Vagina (tissue), 2 donors: Measurements from ENCODE around the gene CMIP.

Experiments
- CTCF ChIP-seq, 3 experiments: fragments of 450-650 bp in 2 of 3; fragments of 200-600 bp in 1 of 3; sonication (generic) in 1 of 3; IDR thresholded peaks; one replicate each; pipeline ENCODE4 v1.5.1; 2017 to 2019; ENCODE audit warnings: antibody characterized with exemption in 3 of 3, mild to moderate bottlenecking in 2 of 3, moderate library complexity in 2 of 3
- POLR2A ChIP-seq, 2 donors: fragments of 450-650 bp; IDR thresholded peaks; one replicate each; pipeline ENCODE4 v1.6.1; 2017; ENCODE audit warnings: antibody characterized with exemption in 2 of 2, mild to moderate bottlenecking in 2 of 2, moderate library complexity in 2 of 2

GRCh38 chr16:81599034-81599744, 154.6 kb downstream of the CMIP start:
- TF ChIP-seq CTCF (IDR thresholded peaks at IDR 0.05) (no peak), POLR2A (IDR thresholded peaks at IDR 0.05) (no peak)
